Natural killer cell (primary cell): Measurements from ENCODE around the gene NFKBIZ. TPM values are rescaled to one million over a fixed set of nuclear protein-coding genes. Genes with fewer than 3 reads are reported as not detected.

Experiments used
- ATAC-seq, 3 donors: fragments of 150-1000 bp in 2 of 3; fragments of 200-7000 bp in 1 of 3; cut with Tn5 transposase; 1 replicate in 1 of 3; 2 replicates in 2 of 3; pipeline ENCODE4 v1.10.0; 2021; ENCODE audit warnings: mild to moderate bottlenecking in 2 of 3, moderate library complexity in 2 of 3
- DNase-seq, 2 donors: peaks; one replicate each; pipeline versions ENCODE4 v3.0.0 to v3.0.0-alpha.2; 2013 to 2021; ENCODE audit warnings: mixed read lengths in 1 of 2
- H3K27ac ChIP-seq: one replicate; pipeline ENCODE4 v1.5.1; 2013; ENCODE audit warnings: mild to moderate bottlenecking, low read length
- H3K27me3 ChIP-seq: one replicate; pipeline ENCODE4 v1.6.1; 2013; ENCODE audit warnings: low read length; ENCODE audit not compliant: control insufficient read depth, insufficient read depth
- H3K36me3 ChIP-seq: one replicate; pipeline ENCODE4 v1.6.1; 2013; ENCODE audit warnings: low read length; ENCODE audit not compliant: control insufficient read depth, insufficient read depth
- H3K4me1 ChIP-seq: one replicate; pipeline ENCODE4 v1.6.1; 2013; ENCODE audit warnings: low read length; ENCODE audit not compliant: control insufficient read depth, insufficient read depth
- H3K4me3 ChIP-seq: one replicate; pipeline ENCODE4 v1.5.1; 2013; ENCODE audit warnings: low read length
- H3K9me3 ChIP-seq: one replicate; pipeline ENCODE4 v1.6.1; 2013; ENCODE audit warnings: low read length; ENCODE audit not compliant: control insufficient read depth, insufficient read depth
- H3K27ac Mint-ChIP-seq, 2 donors: one replicate each; pipeline ENCODE4 v1.8.0; 2022; ENCODE audit warnings: mild to moderate bottlenecking in 2 of 2, mixed read lengths in 2 of 2, moderate library complexity in 1 of 2
- H3K27me3 Mint-ChIP-seq, 2 donors: one replicate each; pipeline ENCODE4 v1.8.0; 2022; ENCODE audit warnings: low read depth in 2 of 2, mixed read lengths in 2 of 2
- H3K36me3 Mint-ChIP-seq: one replicate; pipeline ENCODE4 v1.8.0; 2022; ENCODE audit warnings: mixed read lengths
- H3K4me1 Mint-ChIP-seq, 2 donors: one replicate each; pipeline ENCODE4 v1.8.0; 2022; ENCODE audit warnings: mixed read lengths in 2 of 2
- H3K4me3 Mint-ChIP-seq: one replicate; pipeline ENCODE4 v1.8.0; 2022; ENCODE audit warnings: mild to moderate bottlenecking, moderate library complexity, mixed read lengths
- H3K9me3 Mint-ChIP-seq, 2 donors: one replicate each; pipeline ENCODE4 v1.8.0; 2022; ENCODE audit warnings: mixed read lengths in 2 of 2
- CTCF ChIP-seq: fragments of 200-600 bp; IDR thresholded peaks from one replicate; pipeline ENCODE4 v1.8.0; 2022; ENCODE audit warnings: antibody characterized with exemption
- WGBS: methylation state at CpG from one replicate; pipeline ENCODE4 v1.1.7; 2013; ENCODE audit warnings: missing lambda C conversion rate; ENCODE audit not compliant: insufficient coverage; 5-methylcytosine and 5-hydroxymethylcytosine counted together
- intact Hi-C: fragments of 100-400 bp; cut with micrococcal nuclease; formaldehyde crosslinking; loops from one replicate; pipeline ENCODE4 v1.14.2; 2022
- total RNA-seq, 4 donors: library from RNA; stranded (reverse); fragments of 120-200 nt in 1 of 4; gene quantifications; one replicate each; pipeline versions ENCODE4 v1.2.3 to v1.2.4, GENCODE V29; 2013 to 2022

The NFKBIZ gene
- total RNA-seq, 3 donors from 2014 or later (not counting 1 experiment from before 2014, with no cell fraction given) = 510 to 811 (median 774) TPM

GRCh38 chr3:101809178-101810021, 39.9 kb upstream of the NFKBIZ start:
- no peak overlapping the region for H3K4me3 Mint-ChIP-seq

GRCh38 chr3:101810022-101810418, 39.3 kb upstream of the NFKBIZ start:
- intact Hi-C loops = loop anchor here (5.0 kb wide), 1 partner anchor 42 kb away; no protein-coding TSS in a partner anchor
- Mint-ChIP-seq H3K9me3 (no peaks in the 10 kb centered on the region), H3K4me3 (no peak overlapping the region), H3K36me3 (no peaks in the 10 kb centered on the region), H3K27ac (peak overlapping the region in 1 of 2 donors; percentile 45), H3K27me3 (no peaks in the 10 kb centered on the region), H3K4me1 (peaks cover 8 to 10% of the 10 kb centered on the region in 2 donors)
- DNase-seq (no peak), ATAC-seq (no peak)
- no peak overlapping the region for H3K27ac ChIP-seq
- peaks cover 2% of the 10 kb centered on the region for H3K4me1 ChIP-seq
- H3K9me3 ChIP-seq = no peaks in the 10 kb centered on the region
- no peak for TF ChIP-seq CTCF
- peaks cover 9% of the 10 kb centered on the region for H3K36me3 ChIP-seq
- H3K27me3 ChIP-seq = no peaks in the 10 kb centered on the region
- no peak overlapping the region for H3K4me3 ChIP-seq

More at GRCh38 chr3:101809178-101810021, 39.9 kb upstream of the NFKBIZ start:
- Histone ChIP-seq H3K4me1 (no peaks in the 10 kb centered on the region), H3K27me3 (no peaks in the 10 kb centered on the region), H3K36me3 (peaks cover 9% of the 10 kb centered on the region), H3K27ac (no peak overlapping the region), H3K4me3 (no peak overlapping the region), H3K9me3 (no peaks in the 10 kb centered on the region)
- ATAC-seq = peak; percentile 62 to 80 (median 74)
- no peaks in the 10 kb centered on the region for H3K36me3 Mint-ChIP-seq
- peak in 1 of 2 donors; percentile 81 for DNase-seq
- intact Hi-C loops = loop anchor here (5.0 kb wide), 1 partner anchor 43 kb away; no protein-coding TSS in a partner anchor
- H3K27ac Mint-ChIP-seq = peak overlapping the region; percentile 29 to 45
- H3K9me3 Mint-ChIP-seq = no peaks in the 10 kb centered on the region
- TF ChIP-seq CTCF = peak; percentile 74
- peaks cover 8% of the 10 kb centered on the region in 2 donors for H3K4me1 Mint-ChIP-seq
- no peaks in the 10 kb centered on the region for H3K27me3 Mint-ChIP-seq

- H3K4me3 Mint-ChIP-seq = no peak overlapping the region
- H3K9me3 ChIP-seq = no peaks in the 10 kb centered on the region
- no peaks in the 10 kb centered on the region for H3K36me3 Mint-ChIP-seq
- 55% methylated on average over 2 of the region's 2 CpGs for WGBS
- H3K36me3 ChIP-seq = peaks cover 6% of the 10 kb centered on the region
- H3K27me3 ChIP-seq = no peaks in the 10 kb centered on the region
- no peak for TF ChIP-seq CTCF
- no peaks in the 10 kb centered on the region for H3K9me3 Mint-ChIP-seq
- ATAC-seq (no peak), DNase-seq (no peak)
- intact Hi-C loops = loop anchor here (5.0 kb wide), 1 partner anchor 40 kb away; no protein-coding TSS in a partner anchor
- peaks cover 13 to 16% of the 10 kb centered on the region in 2 donors for H3K4me1 Mint-ChIP-seq
- no peak overlapping the region for H3K4me3 ChIP-seq
- H3K27me3 Mint-ChIP-seq = no peaks in the 10 kb centered on the region
- H3K4me1 ChIP-seq = peaks cover 2% of the 10 kb centered on the region
- no peak overlapping the region for H3K27ac Mint-ChIP-seq
- no peak overlapping the region for H3K27ac ChIP-seq
Measured at GRCh38 chr3:101811875-101812274, 37.4 kb upstream of the NFKBIZ start.
